Mesothelial cell of epicardium (in vitro differentiated cells): ENCODE results near the gene KNL1. TPM values are rescaled to one million over a fixed set of nuclear protein-coding genes. Genes with fewer than 3 reads are reported as not detected.

Source experiments
- DNase-seq, 2 experiments: peaks; one replicate each; pipeline ENCODE4 v3.0.0; 2021; ENCODE audit warnings: low spot score in 2 of 2; ENCODE audit not compliant: unreplicated experiment in 2 of 2
- H3K27ac Mint-ChIP-seq: 2 replicates; pipeline ENCODE4 v1.8.0; 2021; ENCODE audit warnings: mixed read lengths
- H3K27me3 Mint-ChIP-seq: 2 replicates; pipeline ENCODE4 v1.8.0; 2021; ENCODE audit warnings: low read depth, mixed read lengths
- H3K36me3 Mint-ChIP-seq: 2 replicates; pipeline ENCODE4 v1.8.0; 2021; ENCODE audit warnings: mixed read lengths
- H3K4me1 Mint-ChIP-seq: 2 replicates; pipeline ENCODE4 v1.8.0; 2021; ENCODE audit warnings: mixed read lengths
- H3K4me3 Mint-ChIP-seq: 2 replicates; pipeline ENCODE4 v1.8.0; 2021; ENCODE audit warnings: mild to moderate bottlenecking, moderate library complexity, mixed read lengths
- H3K9me3 Mint-ChIP-seq: 2 replicates; pipeline ENCODE4 v1.8.0; 2021; ENCODE audit warnings: mixed read lengths
- CTCF ChIP-seq: fragments of 200-600 bp; sonication (generic); IDR thresholded peaks from one replicate; pipeline ENCODE4 v1.5.0; 2021; ENCODE audit warnings: antibody characterized with exemption; ENCODE audit not compliant: unreplicated experiment
- total RNA-seq: library from RNA; stranded (reverse); gene quantifications from 3 replicates; pipeline ENCODE4 v1.2.1, GENCODE V29; 2021

KNL1 gene
- 7.4 to 9.3 TPM (median 8.8 TPM) in 3 replicates for total RNA-seq

DNA sequence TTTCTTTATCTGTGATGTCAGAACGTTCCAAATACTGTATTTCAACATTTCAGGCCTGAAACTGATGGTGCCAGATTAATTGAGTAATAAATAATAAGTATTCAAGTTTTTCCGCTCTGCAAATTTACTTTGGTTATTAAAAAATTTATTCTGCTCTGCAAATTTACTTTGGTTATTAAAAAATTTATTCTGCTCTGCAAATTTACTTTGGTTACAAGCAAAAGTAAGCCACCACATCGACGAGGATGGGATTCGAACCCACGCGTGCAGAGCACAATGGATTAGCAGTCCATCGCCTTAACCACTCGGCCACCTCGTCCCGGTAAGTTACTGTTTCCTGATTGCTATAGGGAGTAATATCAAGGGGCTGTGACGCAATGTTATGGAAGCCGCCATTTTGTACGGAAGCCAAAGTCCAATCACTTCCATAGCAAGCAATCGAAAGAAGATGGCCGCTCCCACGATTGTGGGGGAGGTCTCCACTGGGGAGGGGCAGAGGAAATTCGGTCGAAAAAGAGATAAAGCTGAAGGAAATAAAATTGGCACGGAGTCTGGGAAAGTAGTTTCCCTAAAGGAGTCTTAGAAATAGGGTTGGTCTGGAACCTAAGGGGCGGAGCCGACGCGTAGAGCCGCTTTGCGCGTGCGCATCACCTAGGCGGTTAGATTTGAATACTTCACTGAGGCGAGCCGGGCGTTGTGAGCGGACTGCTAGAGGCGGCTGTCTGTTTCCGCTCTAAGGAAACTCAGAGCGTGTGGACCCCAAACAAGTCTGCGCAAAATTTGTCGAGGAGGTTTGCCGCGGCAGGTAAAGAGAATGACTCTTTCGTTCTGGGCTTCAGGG is at the start of gene KNL1:
KNL1 (plus strand) TSS at position 662 of the 841 bp plus-strand sequence. CDS start 8,683 bp downstream, outside the sequence.
- DNase-seq, result peak; percentile 80 to 96
- H3K36me3 Mint-ChIP-seq, result no peaks in the 10 kb centered on the region
- H3K27me3 Mint-ChIP-seq, result peaks cover 5% of the 10 kb centered on the region
- TF ChIP-seq CTCF, result no peak
- no peaks in the 10 kb centered on the region for H3K9me3 Mint-ChIP-seq
- H3K4me3 Mint-ChIP-seq, result peak within 1 kb of the TSS; percentile 96
- H3K27ac Mint-ChIP-seq, result peak within 1 kb of the TSS; percentile 100
- peaks cover 24% of the 10 kb centered on the region for H3K4me1 Mint-ChIP-seq

DNA sequence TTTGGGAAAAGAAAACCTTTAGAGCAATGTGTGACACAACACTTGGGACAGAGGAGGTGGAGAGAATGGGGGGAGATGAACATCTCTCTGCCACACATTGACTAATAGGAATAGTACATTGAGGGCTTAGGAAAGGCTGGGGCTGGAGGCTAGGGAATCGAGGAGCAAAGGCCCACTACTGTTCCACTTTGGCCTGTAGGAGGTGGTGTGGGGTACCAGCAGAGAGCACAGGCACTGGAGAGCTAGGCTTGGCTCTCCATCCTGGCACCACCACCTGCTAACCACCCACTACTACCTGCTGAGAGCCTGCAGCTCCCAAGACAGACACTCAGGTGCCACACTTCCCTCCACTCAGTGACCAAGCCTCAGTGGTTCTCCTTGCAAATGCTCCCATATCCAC is 48.6 kb upstream of the KNL1 start:
- no peaks in the 10 kb centered on the region for H3K9me3 Mint-ChIP-seq
- H3K27ac Mint-ChIP-seq, result no peak overlapping the region
- peaks cover 1% of the 10 kb centered on the region for H3K36me3 Mint-ChIP-seq
- DNase-seq, result no peak
- no peaks in the 10 kb centered on the region for H3K27me3 Mint-ChIP-seq
- H3K4me3 Mint-ChIP-seq, result no peak overlapping the region
- TF ChIP-seq CTCF, result no peak
- no peaks in the 10 kb centered on the region for H3K4me1 Mint-ChIP-seq

- Mint-ChIP-seq H3K4me3 (no peak overlapping the region), H3K4me1 (no peaks in the 10 kb centered on the region), H3K9me3 (no peaks in the 10 kb centered on the region), H3K36me3 (peaks cover 9% of the 10 kb centered on the region), H3K27me3 (no peaks in the 10 kb centered on the region), H3K27ac (no peak overlapping the region)
- DNase-seq, result no peak
- no peak for TF ChIP-seq CTCF
These were observed 45.4 kb upstream of the KNL1 start for GRCh38 chr15:40548610-40549009.

GRCh38 chr15:40549894-40550293 is 44.2 kb upstream of the KNL1 start:
- peaks cover 12% of the 10 kb centered on the region for H3K36me3 Mint-ChIP-seq
- H3K27ac Mint-ChIP-seq, result no peak overlapping the region
- no peaks in the 10 kb centered on the region for H3K4me1 Mint-ChIP-seq
- no peak for TF ChIP-seq CTCF
- no peaks in the 10 kb centered on the region for H3K27me3 Mint-ChIP-seq
- no peak overlapping the region for H3K4me3 Mint-ChIP-seq
- DNase-seq, result no peak
- no peaks in the 10 kb centered on the region for H3K9me3 Mint-ChIP-seq

GRCh38 chr15:40550341-40551037 is 43.6 kb upstream of the KNL1 start:
- no peaks in the 10 kb centered on the region for H3K4me1 Mint-ChIP-seq
- H3K27me3 Mint-ChIP-seq, result no peaks in the 10 kb centered on the region

More at GRCh38 chr15:40550341-40551037, 43.6 kb upstream of the KNL1 start:
- H3K4me3 Mint-ChIP-seq, result no peak overlapping the region
- no peak overlapping the region for H3K27ac Mint-ChIP-seq
- no peaks in the 10 kb centered on the region for H3K9me3 Mint-ChIP-seq
- peaks cover 18% of the 10 kb centered on the region for H3K36me3 Mint-ChIP-seq
- DNase-seq, result no peak
- no peak for TF ChIP-seq CTCF
